ENCODE measurements around the gene NTN3. TPM values are rescaled to one million over a fixed set of nuclear protein-coding genes. Genes with fewer than 3 reads are reported as not detected.

The NTN3 gene
- total and polyA plus RNA-seq, 10 donors, result 0.03 to 0.28 (median 0.13) TPM; not detected in 5

DNA sequence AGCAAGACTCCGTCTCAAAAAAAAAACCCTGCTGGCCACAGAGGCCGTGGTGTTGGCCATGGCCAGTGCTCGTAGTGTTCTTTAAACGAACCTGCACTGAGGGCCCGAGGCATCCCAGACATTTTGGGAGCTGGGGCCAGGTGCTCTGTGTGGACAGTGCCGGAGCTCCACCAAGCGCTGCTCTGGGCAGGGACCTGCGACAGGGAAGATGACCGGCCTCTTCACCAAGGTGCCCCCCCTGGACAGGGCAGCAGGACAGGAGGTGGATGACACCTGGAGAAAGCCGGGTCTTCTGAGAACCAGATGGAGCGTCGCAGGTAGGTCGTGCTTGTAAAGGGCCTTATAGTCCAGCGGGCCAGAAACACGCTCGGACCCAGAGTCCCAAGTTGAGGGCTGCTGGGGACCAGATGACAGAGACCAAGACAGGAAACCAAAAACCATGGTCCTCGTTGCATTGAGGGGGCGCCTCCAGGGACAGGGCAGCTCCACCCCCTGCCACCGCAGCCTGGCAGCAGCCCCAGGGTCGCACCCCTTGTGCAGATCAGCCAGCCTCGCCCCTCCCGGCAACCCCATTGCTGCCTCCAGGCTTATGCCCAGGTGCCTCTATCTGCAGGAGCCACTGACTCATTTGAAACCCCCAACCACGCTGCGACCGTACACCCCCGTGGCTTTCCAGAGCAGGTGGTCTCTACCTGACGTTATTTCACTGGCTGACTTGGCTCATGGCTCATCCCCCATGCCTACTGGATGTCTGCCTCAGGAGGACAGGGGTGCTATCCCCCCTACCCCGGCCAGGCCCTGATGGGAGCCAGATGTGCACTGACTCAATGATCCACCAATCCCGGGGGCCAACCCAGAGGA is 4.2 kb upstream of the NTN3 start:
- TF ChIP-seq POLR2AphosphoS5 (IDR thresholded peaks at IDR 0.05), result no peak
- TF ChIP-seq POLR2A (IDR thresholded peaks at IDR 0.05), result no peak
- peaks cover 0 to 58% (median 47%) of the 10 kb centered on the region in 7 donors for H3K27me3 ChIP-seq (replicated peaks in 1 of 7)
- H3K4me3 ChIP-seq, result peak overlapping the region in 3 of 8 donors; percentile 26 to 65 (median 45)
- no peaks in the 10 kb centered on the region for H3K9me3 ChIP-seq
- H3K4me1 ChIP-seq, result peaks cover 14 to 51% (median 44%) of the 10 kb centered on the region in 6 donors
- no peaks in the 10 kb centered on the region for H3K36me3 ChIP-seq
- WGBS, 5 donors, result 58 to 69% (median 66%) methylated on average over 28 to 29 of the region's 29 CpGs
- H3K27ac ChIP-seq, result no peak overlapping the region
- no peak for DNase-seq
- intact Hi-C loops (cut with DNase I; ENCODE audit: low total_unique reads), result no loop called here

DNA sequence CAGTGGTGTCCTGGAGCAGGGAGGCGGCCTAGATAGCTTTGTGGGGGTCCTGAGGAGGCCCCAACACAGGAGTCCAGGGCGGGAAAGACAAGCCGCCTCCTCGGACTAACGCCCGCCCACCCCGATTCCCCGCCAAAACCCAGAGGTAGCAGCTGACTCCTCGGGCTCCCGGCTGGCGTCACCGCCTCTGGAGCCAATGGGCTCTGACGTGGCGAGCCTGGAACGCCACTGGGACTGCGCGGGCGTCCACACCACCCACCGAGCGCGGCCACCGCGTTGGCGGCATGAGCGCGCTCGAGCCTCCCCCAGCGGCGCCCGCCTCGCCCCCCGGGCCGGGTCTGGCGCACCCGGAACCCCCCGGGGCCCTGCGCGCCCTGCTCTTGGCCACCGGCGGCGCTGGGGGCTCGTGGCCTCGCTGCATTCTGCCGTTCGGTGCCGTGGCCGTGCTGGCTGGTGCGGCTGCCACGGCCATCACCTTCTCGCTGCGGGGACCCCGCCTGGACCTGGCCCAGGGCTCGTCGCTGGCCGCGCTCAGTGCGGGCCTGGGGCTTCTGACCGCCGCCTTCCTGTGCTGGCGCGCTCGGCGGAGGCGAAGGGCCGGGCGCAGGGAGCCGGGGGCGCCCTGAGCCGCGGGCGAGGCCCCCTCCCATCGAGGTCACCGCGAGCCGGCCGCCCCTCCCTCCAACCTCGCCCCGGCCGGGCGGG is 3.4 kb upstream of the NTN3 start:
- H3K27ac ChIP-seq, result peak overlapping the region in 1 of 8 donors; percentile 38
- WGBS, 5 donors, result 0 to 2% (median 2%) methylated on average over 16 to 80 of the region's 80 CpGs
- TF ChIP-seq POLR2AphosphoS5 (IDR thresholded peaks at IDR 0.05), result peak in 1 of 3 donors; percentile 54
- TF ChIP-seq POLR2A (IDR thresholded peaks at IDR 0.05), result no peak
- peaks cover 0 to 66% (median 55%) of the 10 kb centered on the region in 7 donors for H3K27me3 ChIP-seq (replicated peaks in 1 of 7)
- intact Hi-C loops (cut with DNase I; ENCODE audit: low total_unique reads), result no loop called here
- peak overlapping the region in 7 of 8 donors; percentile 23 to 65 (median 27) for H3K4me3 ChIP-seq
- no peaks in the 10 kb centered on the region for H3K9me3 ChIP-seq
- no peak for DNase-seq
- H3K36me3 ChIP-seq, result no peaks in the 10 kb centered on the region
- H3K4me1 ChIP-seq, result peaks cover 14 to 59% (median 49%) of the 10 kb centered on the region in 6 donors

DNA sequence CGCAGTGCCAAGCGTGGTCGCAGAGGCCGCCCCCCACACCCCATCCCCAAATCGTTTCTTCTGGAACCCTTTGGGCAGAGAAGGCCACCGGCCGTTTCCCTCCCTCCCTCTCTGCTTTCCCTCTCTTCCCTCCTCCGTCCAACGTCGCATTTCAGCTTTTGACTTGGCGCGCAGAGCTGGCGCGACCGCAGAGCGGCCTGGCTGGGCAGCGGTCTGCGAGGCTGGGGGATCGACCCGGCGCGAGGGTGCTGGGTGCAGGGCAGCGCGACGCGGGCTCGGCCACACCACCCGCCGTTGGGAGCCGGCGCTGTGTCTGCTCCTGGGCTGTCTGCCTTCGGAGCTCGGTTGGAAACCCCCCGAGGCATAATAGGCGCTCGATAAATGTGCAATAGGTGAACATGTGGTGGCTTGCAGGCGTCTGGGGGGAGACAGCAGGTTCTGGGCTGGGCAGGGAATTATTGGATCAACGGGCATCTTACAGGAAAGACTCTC is 2.8 kb upstream of the NTN3 start:
- Histone ChIP-seq H3K4me1 (peaks cover 14 to 65% (median 54%) of the 10 kb centered on the region in 6 donors), H3K27me3 (replicated peaks in 1 of 7) (peaks cover 0 to 72% (median 61%) of the 10 kb centered on the region in 7 donors), H3K36me3 (no peaks in the 10 kb centered on the region), H3K4me3 (peak overlapping the region in 6 of 8 donors; percentile 23 to 65 (median 30)), H3K9me3 (no peaks in the 10 kb centered on the region), H3K27ac (peak overlapping the region in 1 of 8 donors; percentile 38)
- intact Hi-C loops (cut with DNase I; ENCODE audit: low total_unique reads), result no loop called here
- 0 to 3% (median 1%) methylated on average over 23 to 38 of the region's 38 CpGs for WGBS, 5 donors
- TF ChIP-seq POLR2AphosphoS5 (IDR thresholded peaks at IDR 0.05), result peak in 1 of 3 donors; percentile 37
- TF ChIP-seq, protein P1, sequence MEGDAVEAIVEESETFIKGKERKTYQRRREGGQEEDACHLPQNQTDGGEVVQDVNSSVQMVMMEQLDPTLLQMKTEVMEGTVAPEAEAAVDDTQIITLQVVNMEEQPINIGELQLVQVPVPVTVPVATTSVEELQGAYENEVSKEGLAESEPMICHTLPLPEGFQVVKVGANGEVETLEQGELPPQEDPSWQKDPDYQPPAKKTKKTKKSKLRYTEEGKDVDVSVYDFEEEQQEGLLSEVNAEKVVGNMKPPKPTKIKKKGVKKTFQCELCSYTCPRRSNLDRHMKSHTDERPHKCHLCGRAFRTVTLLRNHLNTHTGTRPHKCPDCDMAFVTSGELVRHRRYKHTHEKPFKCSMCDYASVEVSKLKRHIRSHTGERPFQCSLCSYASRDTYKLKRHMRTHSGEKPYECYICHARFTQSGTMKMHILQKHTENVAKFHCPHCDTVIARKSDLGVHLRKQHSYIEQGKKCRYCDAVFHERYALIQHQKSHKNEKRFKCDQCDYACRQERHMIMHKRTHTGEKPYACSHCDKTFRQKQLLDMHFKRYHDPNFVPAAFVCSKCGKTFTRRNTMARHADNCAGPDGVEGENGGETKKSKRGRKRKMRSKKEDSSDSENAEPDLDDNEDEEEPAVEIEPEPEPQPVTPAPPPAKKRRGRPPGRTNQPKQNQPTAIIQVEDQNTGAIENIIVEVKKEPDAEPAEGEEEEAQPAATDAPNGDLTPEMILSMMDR (IDR thresholded peaks at IDR 0.05 in 8 of 11, conservative IDR thresholded peaks at IDR 0.05 in 3 of 11), result no peak
- DNase-seq, result no peak

DNA sequence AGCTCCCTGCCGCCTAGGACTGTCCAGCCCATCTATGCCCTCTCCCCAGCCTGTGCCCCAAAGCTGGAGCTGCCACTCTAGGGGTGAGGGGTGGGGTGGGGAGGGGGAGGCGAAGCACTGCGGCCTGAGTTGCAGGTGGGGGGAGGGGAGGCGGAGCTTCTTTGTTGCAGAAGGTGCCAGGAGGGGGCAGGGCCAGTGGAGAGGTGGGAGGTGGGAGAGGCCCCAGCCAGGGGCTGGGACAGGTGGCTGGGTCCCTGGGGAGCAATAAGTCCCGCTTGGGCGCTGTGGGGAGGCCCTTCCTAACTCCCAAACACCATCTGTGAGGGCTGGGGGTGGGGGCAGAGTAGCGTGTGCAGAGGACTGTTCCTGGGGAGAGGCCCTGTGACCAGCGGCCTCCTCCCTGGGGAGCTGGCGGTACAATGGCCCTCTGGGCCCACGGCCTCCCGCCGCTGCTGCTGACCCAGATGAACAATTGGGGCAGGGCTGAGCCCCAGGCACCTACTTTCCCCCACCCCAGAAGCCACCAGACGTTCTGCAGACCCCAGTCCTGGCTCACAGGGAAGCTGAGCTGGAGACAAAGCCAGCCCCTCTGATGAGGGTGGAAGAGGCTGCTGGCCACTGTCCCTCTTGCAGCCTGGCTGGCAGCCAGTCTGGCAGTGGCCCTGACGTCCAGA is 2.2 kb upstream of the NTN3 start:
- H3K4me1 ChIP-seq, result peaks cover 14 to 69% (median 59%) of the 10 kb centered on the region in 6 donors
- H3K27ac ChIP-seq, result no peak overlapping the region
- H3K27me3 ChIP-seq (replicated peaks in 1 of 7), result peaks cover 0 to 77% (median 65%) of the 10 kb centered on the region in 7 donors
- no peak for TF ChIP-seq POLR2AphosphoS5 (IDR thresholded peaks at IDR 0.05)
- TF ChIP-seq, protein P1 (IDR thresholded peaks at IDR 0.05 in 8 of 11, conservative IDR thresholded peaks at IDR 0.05 in 3 of 11), result no peak
- TF ChIP-seq POLR2A (IDR thresholded peaks at IDR 0.05), result no peak
- H3K9me3 ChIP-seq, result no peaks in the 10 kb centered on the region
- H3K36me3 ChIP-seq, result no peaks in the 10 kb centered on the region
- peak overlapping the region in 2 of 8 donors; percentile 45 to 65 for H3K4me3 ChIP-seq
- 3 to 17% (median 13%) methylated on average over 9 to 14 of the region's 14 CpGs for WGBS, 5 donors
- intact Hi-C loops (cut with DNase I; ENCODE audit: low total_unique reads), result no loop called here
- DNase-seq, result no peak
